Measurements from ENCODE around the gene PIK3C3.

The PIK3C3 gene

GRCh38 chr18:42067518-42067917, 112.5 kb downstream of the PIK3C3 start:
- H3K4me1 ChIP-seq (ENCODE audit: control insufficient read depth, insufficient read depth, low read length), result no peaks in the 10 kb centered on the region
- CTCF ChIA-PET, result interaction anchor here (0.7 to 3.4 kb wide), 2 partner anchors 8 to 14 kb away, joined by 3 to 22 read pairs; no protein-coding TSS in a partner anchor
- no peak overlapping the region for H3K4me3 ChIP-seq (ENCODE audit: low read depth, low read length)
- TF ChIP-seq MEIS1 (CRISPR knock-in tag; IDR thresholded peaks at IDR 0.05; ENCODE audit: borderline replicate concordance) (no peak), MYNN (tag by site-specific recombination; IDR thresholded peaks at IDR 0.05; ENCODE audit: borderline replicate concordance) (no peak), SALL2 (tag by site-specific recombination; IDR thresholded peaks at IDR 0.05; ENCODE audit: borderline replicate concordance) (no peak), REPIN1 (tag by site-specific recombination; IDR thresholded peaks at IDR 0.05; ENCODE audit: low read depth) (no peak), ZNF777 (tag by site-specific recombination; IDR thresholded peaks at IDR 0.05; ENCODE audit: borderline replicate concordance) (no peak), ZNF600 (tag by site-specific recombination; IDR thresholded peaks at IDR 0.05) (no peak), TSHZ1 (tag by site-specific recombination; IDR thresholded peaks at IDR 0.05; ENCODE audit: borderline replicate concordance) (no peak), ZXDB (tag by site-specific recombination; IDR thresholded peaks at IDR 0.05) (no peak), ZFP37 (tag by site-specific recombination; IDR thresholded peaks at IDR 0.05) (no peak), ZNF335 (tag by site-specific recombination; conservative IDR thresholded peaks at IDR 0.05) (no peak)
- peaks cover 16 to 28% of the 10 kb centered on the region in 2 experiments for H3K36me3 ChIP-seq (ENCODE audit: control insufficient read depth in 2 of 2, insufficient read depth in 1 of 2, low read length in 2 of 2)
- no peaks in the 10 kb centered on the region for H3K9me3 ChIP-seq (ENCODE audit: control insufficient read depth, insufficient read depth, low read depth, low read length)
- POLR2A ChIA-PET, result no interaction called here
- no peak overlapping the region for H3K27ac ChIP-seq (ENCODE audit: extremely low read depth, low read depth, low read length)

DNA sequence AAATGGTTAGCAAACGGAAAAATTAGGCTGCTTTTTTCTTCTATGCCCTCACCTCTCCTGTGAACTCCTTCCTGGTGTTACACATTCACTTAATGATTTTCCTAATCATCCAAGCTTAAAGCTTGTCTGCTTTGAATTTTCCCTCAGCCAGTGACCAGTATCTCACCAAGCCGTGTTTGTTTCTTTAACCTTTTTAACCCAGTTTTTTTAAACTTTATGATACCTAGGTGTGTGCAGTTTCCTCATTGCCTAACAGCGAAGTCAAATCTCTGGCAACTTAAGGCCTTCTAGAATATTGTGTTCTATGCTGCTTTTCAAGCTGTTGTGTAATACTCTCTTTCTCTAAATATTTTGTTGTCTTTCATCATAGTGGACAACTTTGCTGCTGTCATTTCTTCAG, 113.0 kb downstream of the PIK3C3 start:
- no peak overlapping the region for H3K27ac ChIP-seq (ENCODE audit: extremely low read depth, low read depth, low read length)
- ChIA-PET CTCF (interaction anchor here (0.9 kb wide), 1 partner anchor 15 kb away, joined by 4 read pairs; no protein-coding TSS in a partner anchor), POLR2A (no interaction called here)
- no peak overlapping the region for H3K4me3 ChIP-seq (ENCODE audit: low read depth, low read length)
- H3K9me3 ChIP-seq (ENCODE audit: control insufficient read depth, insufficient read depth, low read depth, low read length), result no peaks in the 10 kb centered on the region
- H3K36me3 ChIP-seq (ENCODE audit: control insufficient read depth in 2 of 2, insufficient read depth in 1 of 2, low read length in 2 of 2), result peaks cover 20 to 31% of the 10 kb centered on the region in 2 experiments
- H3K4me1 ChIP-seq (ENCODE audit: control insufficient read depth, insufficient read depth, low read length), result no peaks in the 10 kb centered on the region
- TF ChIP-seq ZNF24 (tag by site-specific recombination; IDR thresholded peaks at IDR 0.05), result no peak
- TF ChIP-seq ATF2 (tag by site-specific recombination; IDR thresholded peaks at IDR 0.05; ENCODE audit: low read depth), result no peak
- TF ChIP-seq ZNF596 (tag by site-specific recombination; IDR thresholded peaks at IDR 0.05), result no peak
- TF ChIP-seq ZNF785 (tag by site-specific recombination; IDR thresholded peaks at IDR 0.05), result no peak
- TF ChIP-seq ZNF707 (tag by site-specific recombination; IDR thresholded peaks at IDR 0.05), result no peak
- TF ChIP-seq ZNF394 (tag by site-specific recombination; IDR thresholded peaks at IDR 0.05; ENCODE audit: borderline replicate concordance), result no peak
- no peak for TF ChIP-seq ZNF341 (tag by site-specific recombination; IDR thresholded peaks at IDR 0.05; ENCODE audit: low read depth)
- no peak for TF ChIP-seq ZNF132 (tag by site-specific recombination; IDR thresholded peaks at IDR 0.05; ENCODE audit: borderline replicate concordance)
- TF ChIP-seq ZNF184 (tag by site-specific recombination; IDR thresholded peaks at IDR 0.05), result no peak
- TF ChIP-seq ZNF626 (tag by site-specific recombination; IDR thresholded peaks at IDR 0.05), result no peak
- TF ChIP-seq, protein P1, sequence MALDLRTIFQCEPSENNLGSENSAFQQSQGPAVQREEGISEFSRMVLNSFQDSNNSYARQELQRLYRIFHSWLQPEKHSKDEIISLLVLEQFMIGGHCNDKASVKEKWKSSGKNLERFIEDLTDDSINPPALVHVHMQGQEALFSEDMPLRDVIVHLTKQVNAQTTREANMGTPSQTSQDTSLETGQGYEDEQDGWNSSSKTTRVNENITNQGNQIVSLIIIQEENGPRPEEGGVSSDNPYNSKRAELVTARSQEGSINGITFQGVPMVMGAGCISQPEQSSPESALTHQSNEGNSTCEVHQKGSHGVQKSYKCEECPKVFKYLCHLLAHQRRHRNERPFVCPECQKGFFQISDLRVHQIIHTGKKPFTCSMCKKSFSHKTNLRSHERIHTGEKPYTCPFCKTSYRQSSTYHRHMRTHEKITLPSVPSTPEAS (tag by site-specific recombination; IDR thresholded peaks at IDR 0.05), result no peak
- TF ChIP-seq BCL11B (tag by site-specific recombination; IDR thresholded peaks at IDR 0.05; ENCODE audit: low read depth), result no peak
- TF ChIP-seq ZNF26 (tag by site-specific recombination; IDR thresholded peaks at IDR 0.05), result no peak
- no peak for TF ChIP-seq ZNF580 (tag by site-specific recombination; IDR thresholded peaks at IDR 0.05)
- TF ChIP-seq MZF1 (tag by site-specific recombination; IDR thresholded peaks at IDR 0.05; ENCODE audit: borderline replicate concordance), result no peak
- TF ChIP-seq SALL2 (tag by site-specific recombination; IDR thresholded peaks at IDR 0.05; ENCODE audit: borderline replicate concordance), result no peak
- TF ChIP-seq WT1 (tag by site-specific recombination; IDR thresholded peaks at IDR 0.05), result no peak
- no peak for TF ChIP-seq ZNF530 (tag by site-specific recombination; IDR thresholded peaks at IDR 0.05; ENCODE audit: low read depth)
